IMR-90 (cell line): ENCODE results near the gene B3GNT9. TPM values are rescaled to one million over a fixed set of nuclear protein-coding genes. Genes with fewer than 3 reads are reported as not detected.

Experiments
- ATAC-seq: fragments of 200-7000 bp; cut with Tn5 transposase; 2 replicates; pipeline ENCODE4 v1.9.1; 2020; ENCODE audit warnings: low read depth, mild to moderate bottlenecking, moderate library complexity
- BruUV-seq: library from RNA; stranded (reverse); fragments of 400-500 nt; replicated peaks from 2 replicates; lab custom pipeline; 2021; lab: Mats Ljungman, UMichigan
- CTCF ChIA-PET: fragments of 300-600 bp; formaldehyde crosslinking; extraction: SDS; loops from one replicate; lab custom pipeline; 2021; ENCODE audit warnings: antibody characterized with exemption; lab: Yijun Ruan, JAX
- POLR2A ChIA-PET: fragments of 300-600 bp; sonication (Branson Sonifier 250); formaldehyde crosslinking; loops from one replicate; lab custom pipeline; 2022; ENCODE audit warnings: antibody characterized with exemption; ENCODE audit not compliant: unreplicated experiment; lab: Charles Lee
- DNase-seq: peaks from one replicate; pipeline ENCODE4 v3.0.0; 2013
- H2AFZ ChIP-seq: replicated peaks from 2 replicates; pipeline ENCODE3; 2013; ENCODE audit warnings: low read length, mild to moderate bottlenecking; ENCODE audit not compliant: poor library complexity
- H2AK5ac ChIP-seq: 2 replicates; pipeline ENCODE4 v1.6.1; 2013; ENCODE audit warnings: low read depth, low read length, inconsistent platforms
- H2AK9ac ChIP-seq: replicated peaks from 2 replicates; pipeline ENCODE3; 2013; ENCODE audit warnings: mild to moderate bottlenecking, low read depth, low read length, moderate library complexity; ENCODE audit not compliant: poor library complexity
- H2BK120ac ChIP-seq: 2 replicates; pipeline ENCODE4 v1.6.1; 2013; ENCODE audit warnings: low read depth, low read length, inconsistent platforms
- H2BK15ac ChIP-seq: 3 replicates; pipeline ENCODE4 v1.6.1; 2013; ENCODE audit warnings: low read depth, low read length, inconsistent platforms
- H2BK20ac ChIP-seq: 2 replicates; pipeline ENCODE4 v1.6.1; 2013; ENCODE audit warnings: low read depth, mild to moderate bottlenecking, inconsistent platforms, low read length, moderate library complexity
- H2BK5ac ChIP-seq: 2 replicates; pipeline ENCODE4 v1.6.1; 2013; ENCODE audit warnings: mild to moderate bottlenecking, low read depth, low read length, inconsistent platforms; ENCODE audit not compliant: poor library complexity, severe bottlenecking
- H3K14ac ChIP-seq: replicated peaks from 2 replicates; pipeline ENCODE4 v1.6.1; 2013; ENCODE audit warnings: low read depth, low read length, inconsistent platforms
- H3K18ac ChIP-seq: 2 replicates; pipeline ENCODE4 v1.6.1; 2013; ENCODE audit warnings: low read depth, low read length, control low read depth
- H3K23ac ChIP-seq: 2 replicates; pipeline ENCODE4 v1.6.1; 2013; ENCODE audit warnings: low read depth, low read length, inconsistent platforms
- H3K27ac ChIP-seq: 2 replicates; pipeline ENCODE4 v1.5.1; 2013; ENCODE audit warnings: mild to moderate bottlenecking, control low read depth, low read length; ENCODE audit not compliant: insufficient read depth
- H3K27me3 ChIP-seq: 2 replicates; pipeline ENCODE4 v1.6.1; 2013; ENCODE audit warnings: low read length; ENCODE audit not compliant: control insufficient read depth, insufficient read depth
- H3K36me3 ChIP-seq: 2 replicates; pipeline ENCODE4 v1.6.1; 2013; ENCODE audit warnings: low read length, mixed read lengths; ENCODE audit not compliant: control insufficient read depth, insufficient read depth
- H3K4ac ChIP-seq: 2 replicates; pipeline ENCODE4 v1.6.1; 2013; ENCODE audit warnings: low read depth, low read length, inconsistent platforms
- H3K4me1 ChIP-seq: 2 replicates; pipeline ENCODE4 v1.6.1; 2013; ENCODE audit warnings: low read length, mixed read lengths; ENCODE audit not compliant: control insufficient read depth, insufficient read depth
- H3K4me2 ChIP-seq: 2 replicates; pipeline ENCODE4 v1.6.1; 2013; ENCODE audit warnings: low read depth, mild to moderate bottlenecking, control low read depth, low read length, moderate library complexity
- H3K4me3 ChIP-seq: 2 replicates; pipeline ENCODE4 v1.5.1; 2013; ENCODE audit warnings: low read depth, mild to moderate bottlenecking, control low read depth, low read length, moderate library complexity; ENCODE audit not compliant: insufficient read depth
- H3K56ac ChIP-seq: 2 replicates; pipeline ENCODE4 v1.6.1; 2013; ENCODE audit warnings: low read length, inconsistent platforms; ENCODE audit not compliant: insufficient read depth; ENCODE audit errors: extremely low read depth
- H3K79me1 ChIP-seq, 2 experiments: 2 replicates each; pipeline ENCODE4 v1.6.1; 2013; ENCODE audit warnings: low read length in 2 of 2, inconsistent platforms in 1 of 2, low read depth in 1 of 2
- H3K9ac ChIP-seq: 2 replicates; pipeline ENCODE4 v1.6.1; 2013; ENCODE audit warnings: low read depth, low read length, control low read depth
- H3K9me1 ChIP-seq: 2 replicates; pipeline ENCODE4 v1.6.1; 2013; ENCODE audit warnings: low read length, inconsistent platforms; ENCODE audit not compliant: insufficient read depth
- H3K9me3 ChIP-seq: 2 replicates; pipeline ENCODE4 v1.6.1; 2013; ENCODE audit warnings: low read length; ENCODE audit not compliant: control insufficient read depth, insufficient read depth
- H4K20me1 ChIP-seq: 2 replicates; pipeline ENCODE4 v1.6.1; 2013; ENCODE audit warnings: low read length, inconsistent platforms; ENCODE audit not compliant: insufficient read depth
- H4K5ac ChIP-seq: 2 replicates; pipeline ENCODE4 v1.6.1; 2013; ENCODE audit warnings: mild to moderate bottlenecking, low read depth, low read length, control low read depth
- H4K8ac ChIP-seq, 2 experiments: 2 replicates each; pipeline ENCODE4 v1.6.1; 2013; ENCODE audit warnings: low read depth in 2 of 2, low read length in 2 of 2, control low read depth in 1 of 2, inconsistent platforms in 1 of 2
- H4K91ac ChIP-seq: 2 replicates; pipeline ENCODE4 v1.6.1; 2013; ENCODE audit warnings: low read depth, low read length, inconsistent platforms; ENCODE audit not compliant: insufficient read depth
- BHLHE40 ChIP-seq: fragments of 150-350 bp; IDR thresholded peaks from 2 replicates; pipeline ENCODE4 v1.6.1; 2016; ENCODE audit warnings: mild to moderate bottlenecking, low read depth, low read length
- CEBPB ChIP-seq: IDR thresholded peaks from 2 replicates; pipeline ENCODE4 v1.6.1; 2012; ENCODE audit warnings: low read depth, low read length, improper control_type of control experiment
- CHD1 ChIP-seq: IDR thresholded peaks from 2 replicates; pipeline ENCODE4 v1.6.1; 2012; ENCODE audit warnings: low read depth, low read length, improper control_type of control experiment
- CTCF ChIP-seq: conservative IDR thresholded peaks from 2 replicates; pipeline ENCODE4 v1.5.1; 2012; ENCODE audit warnings: mild to moderate bottlenecking, low read depth, low read length, improper control_type of control experiment
- ELK1 ChIP-seq: fragments of 150-350 bp; IDR thresholded peaks from 2 replicates; pipeline ENCODE4 v1.6.1; 2016; ENCODE audit warnings: low read depth, mild to moderate bottlenecking, low read length, moderate library complexity, borderline replicate concordance
- FOS ChIP-seq: fragments of 150-350 bp; IDR thresholded peaks from 2 replicates; pipeline ENCODE4 v1.6.1; 2016; ENCODE audit warnings: low read depth, low read length
- MAFK ChIP-seq: IDR thresholded peaks from 2 replicates; pipeline ENCODE4 v1.6.1; 2012; ENCODE audit warnings: low read depth, low read length, improper control_type of control experiment
- MAZ ChIP-seq: IDR thresholded peaks from 2 replicates; pipeline ENCODE4 v1.6.1; 2012; ENCODE audit warnings: low read depth, mild to moderate bottlenecking, low read length, improper control_type of control experiment, moderate library complexity, borderline replicate concordance
- MXI1 ChIP-seq: IDR thresholded peaks from 2 replicates; pipeline ENCODE4 v1.6.1; 2012; ENCODE audit warnings: low read depth, mild to moderate bottlenecking, low read length, moderate library complexity, borderline replicate concordance
- POLR2A ChIP-seq: IDR thresholded peaks from 2 replicates; pipeline ENCODE4 v1.6.1; 2012; ENCODE audit warnings: mild to moderate bottlenecking, low read depth, low read length
- RAD21 ChIP-seq: IDR thresholded peaks from 2 replicates; pipeline ENCODE4 v1.6.1; 2012; ENCODE audit warnings: low read length, improper control_type of control experiment
- RFX5 ChIP-seq: IDR thresholded peaks from 2 replicates; pipeline ENCODE4 v1.8.0; 2012; ENCODE audit warnings: low read depth, mild to moderate bottlenecking, low read length, moderate library complexity
- SMC3 ChIP-seq: fragments of 150-350 bp; IDR thresholded peaks from 2 replicates; pipeline ENCODE4 v1.6.1; 2016; ENCODE audit warnings: low read depth, mild to moderate bottlenecking, antibody characterized with exemption, low read length, moderate library complexity
- WGBS, 2 experiments: methylation state at CpG; one replicate each; pipeline versions ENCODE4 v1.1.5 to v1.1.7; 2013; ENCODE audit warnings: missing lambda C conversion rate in 2 of 2; ENCODE audit not compliant: insufficient read length in 1 of 2; ENCODE audit errors: extremely low coverage in 2 of 2; 5-methylcytosine and 5-hydroxymethylcytosine counted together
- dilution Hi-C: fragments of 300-500 bp; cut with HindIII; formaldehyde crosslinking; loops from one replicate; pipeline ENCODE4 v1.14.3; 2018; ENCODE audit warnings: low sequenced_read_pairs; ENCODE audit not compliant: unreplicated experiment
- in situ Hi-C: fragments of 300-500 bp; cut with MboI; formaldehyde crosslinking; loops from 3 replicates; pipeline ENCODE4 v1.14.3; 2019; ENCODE audit warnings: low sequenced_read_pairs, inconsistent platforms, mixed read lengths
- intact Hi-C: fragments of 100-400 bp; cut with micrococcal nuclease; formaldehyde crosslinking; loops from 2 replicates; pipeline ENCODE4 v1.10.0; 2022
- polyA plus RNA-seq, 3 experiments: library from polyadenylated mRNA; depleted of rRNA; stranded (reverse); fragments of >200 nt; gene quantifications; 2 replicates each; pipeline ENCODE4 v1.2.3, GENCODE V29; 2012; ENCODE audit warnings: low replicate concordance in 1 of 3
- total RNA-seq: library from RNA; depleted of rRNA; stranded (reverse); fragments of >200 nt; gene quantifications from 2 replicates; pipeline ENCODE4 v1.2.3, GENCODE V29; 2012
- TF ChIP-seq, protein P1 (sequence below): fragments of 150-350 bp; IDR thresholded peaks from 2 replicates; pipeline ENCODE4 v1.6.1; 2017; ENCODE audit warnings: mild to moderate bottlenecking, antibody characterized with exemption, low read length, low read depth

Gene B3GNT9
- total and polyA plus RNA-seq, 2 of the 4 experiments (the other 2 are of a cell fraction) = 5.0 to 12.0 TPM

DNA sequence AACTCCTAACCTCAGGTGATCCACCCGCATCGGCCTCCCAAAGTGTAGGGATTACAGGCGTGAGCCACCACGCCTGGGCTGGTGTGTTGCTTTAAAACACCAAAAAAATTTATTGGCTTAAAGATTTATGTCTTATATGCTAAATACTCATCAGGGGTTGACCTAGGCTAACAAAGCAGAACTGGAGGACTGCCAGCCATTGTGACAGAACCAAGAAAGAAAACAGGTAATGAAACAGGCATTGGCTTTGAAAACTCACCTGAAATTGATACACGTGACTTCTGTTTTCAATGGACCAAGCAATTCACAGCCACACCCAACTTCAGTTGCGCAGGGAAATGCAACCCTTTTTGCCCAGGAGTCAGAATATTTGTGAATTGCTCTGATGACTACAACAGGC lies 46.0 kb downstream of the B3GNT9 start:
- Histone ChIP-seq H2BK5ac (no peak overlapping the region), H2AK5ac (no peak overlapping the region), H2AFZ (no peak overlapping the region), H4K20me1 (peaks cover 19% of the 10 kb centered on the region), H4K8ac (no peak overlapping the region), H3K4me2 (no peak overlapping the region), H4K91ac (no peak overlapping the region), H3K27me3 (no peaks in the 10 kb centered on the region), H3K4me3 (no peak overlapping the region), H4K5ac (no peak overlapping the region), H3K56ac (no peak overlapping the region), H3K79me1 (peaks cover 2 to 7% of the 10 kb centered on the region in 2 experiments; a peak in 3 of 4 replicates), H3K4me1 (peaks cover 10% of the 10 kb centered on the region), H3K18ac (no peak overlapping the region), H3K23ac (no peak overlapping the region), H3K9ac (no peak overlapping the region), H2BK120ac (no peak overlapping the region), H3K9me1 (peaks cover 10% of the 10 kb centered on the region), H3K27ac (no peak overlapping the region), H3K4ac (no peak overlapping the region), H2BK20ac (no peak overlapping the region), H2BK15ac (no peak overlapping the region), H3K14ac (no peak overlapping the region), H3K9me3 (no peaks in the 10 kb centered on the region), H3K36me3 (no peaks in the 10 kb centered on the region), H2AK9ac (no peak overlapping the region)
- in situ Hi-C loops = no loop called here
- intact Hi-C loops = no loop called here
- dilution Hi-C loops = no loop called here
- TF ChIP-seq CEBPB (no peak), MXI1 (no peak), BHLHE40 (no peak), RAD21 (no peak), MAZ (no peak), SMC3 (no peak), CTCF (no peak), RFX5 (no peak), POLR2A (no peak), FOS (no peak), MAFK (no peak), CHD1 (no peak), ELK1 (no peak)
- TF ChIP-seq, protein P1, sequence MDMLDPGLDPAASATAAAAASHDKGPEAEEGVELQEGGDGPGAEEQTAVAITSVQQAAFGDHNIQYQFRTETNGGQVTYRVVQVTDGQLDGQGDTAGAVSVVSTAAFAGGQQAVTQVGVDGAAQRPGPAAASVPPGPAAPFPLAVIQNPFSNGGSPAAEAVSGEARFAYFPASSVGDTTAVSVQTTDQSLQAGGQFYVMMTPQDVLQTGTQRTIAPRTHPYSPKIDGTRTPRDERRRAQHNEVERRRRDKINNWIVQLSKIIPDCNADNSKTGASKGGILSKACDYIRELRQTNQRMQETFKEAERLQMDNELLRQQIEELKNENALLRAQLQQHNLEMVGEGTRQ = no peak
- no TSS peak for BruUV-seq
- no peak for ATAC-seq
- WGBS, 2 experiments = 100% methylated on average over 1 of the region's 6 CpGs; no CpG with 5 or more reads in 1 of the 2 experiments
- ChIA-PET POLR2A (no interaction called here), CTCF (no interaction called here)
- DNase-seq = no peak
